HG02973 (cell line): ENCODE results near the gene ACOXL.
"Not testable (repeated sequence)": the region's sequence is repeated elsewhere in the genome, so short reads cannot be mapped to it uniquely, and the experiment has no call there.

Source experiments
- ATAC-seq: cut with Tn5 transposase; IDR thresholded peaks from one replicate; pipeline ENCODE4 v1.9.1; 2021; ENCODE audit warnings: moderate library complexity; ENCODE audit not compliant: unreplicated experiment

The ACOXL gene

GRCh38 chr2:111031546-111032478 lies 299.4 kb downstream of the ACOXL start:
- ATAC-seq: no peak

GRCh38 chr2:111032721-111033429 lies 300.5 kb downstream of the ACOXL start:
- no peak for ATAC-seq

GRCh38 chr2:111034146-111034545 lies 301.8 kb downstream of the ACOXL start:
- ATAC-seq: no peak

GRCh38 chr2:111034606-111035005 lies 302.2 kb downstream of the ACOXL start:
- no peak for ATAC-seq

GRCh38 chr2:111035830-111036441 lies 303.6 kb downstream of the ACOXL start:
- no peak for ATAC-seq

GRCh38 chr2:111037128-111037527 lies 304.8 kb downstream of the ACOXL start:
- ATAC-seq: no peak

GRCh38 chr2:111039628-111040383 lies 307.4 kb downstream of the ACOXL start:
- no peak for ATAC-seq

DNA sequence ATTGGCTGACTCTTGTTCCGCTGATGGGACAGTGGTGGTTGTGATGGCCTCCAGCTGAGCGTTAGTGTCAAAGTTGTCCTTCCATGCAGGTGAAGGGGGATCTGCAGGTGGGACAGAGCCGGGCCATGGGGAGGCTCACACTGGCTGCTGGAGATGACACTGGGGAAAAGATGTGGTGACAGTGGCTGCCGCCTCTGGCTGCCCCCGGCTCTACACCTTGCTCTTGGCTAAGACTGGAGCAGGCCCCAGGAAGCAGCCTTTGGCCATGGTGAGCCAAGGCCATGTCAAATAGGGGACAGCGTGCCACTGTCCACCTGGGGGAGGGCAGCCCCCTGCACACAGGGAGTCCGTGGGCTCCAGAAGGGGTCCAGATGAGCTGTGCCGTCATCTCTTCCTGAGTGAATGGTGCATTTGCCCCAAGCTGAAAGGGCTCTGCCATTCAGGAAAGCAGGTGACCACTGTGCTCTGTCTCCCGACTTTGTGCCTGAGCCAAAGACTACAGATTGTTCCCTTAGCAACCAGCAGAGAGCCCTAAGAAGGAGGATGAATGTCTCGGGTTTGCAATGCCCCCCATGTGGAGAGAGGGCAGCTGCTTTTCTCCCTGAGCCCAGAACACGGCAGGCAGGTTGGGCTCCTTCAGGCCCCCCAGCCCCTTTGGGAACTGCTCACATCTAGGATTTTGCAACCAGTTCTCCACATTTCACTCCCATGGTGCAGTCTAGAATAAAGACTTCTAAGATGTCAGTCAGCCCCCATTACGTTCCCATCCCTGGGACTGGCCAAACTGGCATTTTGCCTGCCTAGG lies 309.2 kb downstream of the ACOXL start:
- ATAC-seq: no peak

GRCh38 chr2:111042261-111042660 lies 309.9 kb downstream of the ACOXL start:
- no peak for ATAC-seq

GRCh38 chr2:111042772-111043771 lies 310.7 kb downstream of the ACOXL start:
- ATAC-seq: peak; percentile 50

- ATAC-seq: no peak
Measured at GRCh38 chr2:111044066-111044465, 311.7 kb downstream of the ACOXL start.

DNA sequence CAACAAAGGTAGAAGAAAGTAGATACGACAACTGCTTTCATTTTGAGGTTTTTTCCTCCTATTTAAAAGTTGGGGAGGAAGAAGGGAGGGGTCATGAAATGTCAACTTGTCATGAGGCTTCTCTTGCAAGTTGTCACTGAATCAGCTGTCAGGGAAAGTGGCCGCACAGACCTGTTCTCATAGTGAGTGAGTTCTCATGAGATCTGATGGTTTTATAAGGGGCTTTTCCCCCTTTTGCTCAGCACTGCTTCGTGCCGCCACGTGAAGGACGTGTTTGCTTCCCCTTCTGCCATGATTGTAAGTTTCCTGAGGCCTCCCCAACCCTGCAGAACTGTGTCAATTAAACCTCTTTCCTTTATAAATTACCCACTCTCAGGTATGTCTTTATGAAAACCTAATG lies 312.9 kb downstream of the ACOXL start:
- not testable (repeated sequence) for ATAC-seq

DNA sequence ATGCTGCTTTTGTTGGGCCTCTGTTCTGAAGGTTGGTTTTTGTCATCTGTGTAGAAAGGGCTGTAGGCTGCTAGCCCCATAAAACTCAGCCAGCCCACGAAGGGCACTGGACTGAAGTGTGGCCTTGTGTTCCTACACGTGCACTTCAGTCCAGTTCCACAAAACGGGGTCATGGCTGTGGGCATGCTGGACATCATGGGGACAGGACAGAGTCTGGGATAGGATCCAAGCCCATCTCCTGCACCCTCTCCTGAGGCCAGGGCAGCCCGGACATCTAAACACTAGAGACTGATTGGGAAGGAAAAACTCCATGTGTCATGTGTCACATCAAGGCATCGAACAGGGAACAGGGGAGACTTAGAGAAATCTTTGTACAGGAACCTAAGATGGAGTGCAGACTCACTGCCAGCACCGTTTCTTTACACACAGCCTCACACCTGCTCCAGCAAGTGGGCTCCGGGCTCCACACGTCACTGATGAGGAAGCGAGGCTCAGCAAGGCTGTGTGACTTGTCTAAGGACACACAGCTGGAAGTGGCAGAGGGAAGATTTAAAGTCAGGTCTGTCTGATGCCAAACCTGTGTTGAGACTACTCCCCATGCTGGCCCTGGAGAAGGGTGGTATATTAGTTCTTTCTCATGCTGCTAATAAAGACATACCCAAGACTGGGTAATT lies 313.5 kb downstream of the ACOXL start:
- ATAC-seq: no peak

- no peak for ATAC-seq
Measured at GRCh38 chr2:111046670-111047069, 314.3 kb downstream of the ACOXL start.

GRCh38 chr2:111048856-111049768 lies 316.7 kb downstream of the ACOXL start:
- no peak for ATAC-seq

GRCh38 chr2:111049792-111050640 lies 317.6 kb downstream of the ACOXL start:
- peak; percentile 61 for ATAC-seq
